ENCODE data around the gene ANTXRL. TPM values are rescaled to one million over a fixed set of nuclear protein-coding genes. Genes with fewer than 3 reads are reported as not detected.

ANTXRL gene
- total RNA-seq, 4 donors from 2014 or later = not detected

GRCh38 chr10:46326971-46327370 is 40.2 kb downstream of the ANTXRL start:
- ATAC-seq = no peak
- intact Hi-C loops (cut with DNase I; ENCODE audit: low total_unique reads) (no loop called here), in situ Hi-C loops (cut with MboI; ENCODE audit: low sequenced_read_pairs in 4 of 4) (loop anchor here in 1 of 4 donors (10.0 kb wide), 1 partner anchor 102 kb away; no protein-coding TSS in a partner anchor)
- H3K27me3 ChIP-seq = no peaks in the 10 kb centered on the region
- TF ChIP-seq CTCF (IDR thresholded peaks at IDR 0.05 in 4 of 5, conservative IDR thresholded peaks at IDR 0.05 in 1 of 5) = no peak
- no peak for TF ChIP-seq POLR2A (IDR thresholded peaks at IDR 0.05)
- H3K4me3 ChIP-seq = no peak overlapping the region
- no peaks in the 10 kb centered on the region for H3K36me3 ChIP-seq
- no peak overlapping the region for H3K27ac ChIP-seq
- H3K4me1 ChIP-seq = no peaks in the 10 kb centered on the region
- no peak for DNase-seq
- no peaks in the 10 kb centered on the region for H3K9me3 ChIP-seq

GRCh38 chr10:46327685-46328084 is 40.9 kb downstream of the ANTXRL start:
- no peaks in the 10 kb centered on the region for H3K27me3 ChIP-seq
- no peak for DNase-seq
- no peaks in the 10 kb centered on the region for H3K9me3 ChIP-seq
- H3K4me3 ChIP-seq = no peak overlapping the region
- H3K4me1 ChIP-seq = no peaks in the 10 kb centered on the region
- ATAC-seq = no peak
- in situ Hi-C loops (cut with MboI; ENCODE audit: low sequenced_read_pairs in 4 of 4) (loop anchor here in 1 of 4 donors (10.0 kb wide), 1 partner anchor 103 kb away; no protein-coding TSS in a partner anchor), intact Hi-C loops (cut with DNase I; ENCODE audit: low total_unique reads) (no loop called here)
- H3K36me3 ChIP-seq = no peaks in the 10 kb centered on the region
- no peak overlapping the region for H3K27ac ChIP-seq
- TF ChIP-seq POLR2A (IDR thresholded peaks at IDR 0.05) (no peak), CTCF (IDR thresholded peaks at IDR 0.05 in 4 of 5, conservative IDR thresholded peaks at IDR 0.05 in 1 of 5) (no peak)

GRCh38 chr10:46328853-46329689 is 42.3 kb downstream of the ANTXRL start:
- no peaks in the 10 kb centered on the region for H3K9me3 ChIP-seq
- TF ChIP-seq POLR2A (IDR thresholded peaks at IDR 0.05) (no peak), CTCF (IDR thresholded peaks at IDR 0.05 in 4 of 5, conservative IDR thresholded peaks at IDR 0.05 in 1 of 5) (no peak)
- intact Hi-C loops (cut with DNase I; ENCODE audit: low total_unique reads) = no loop called here
- no peak overlapping the region for H3K27ac ChIP-seq
- H3K36me3 ChIP-seq = no peaks in the 10 kb centered on the region
- H3K27me3 ChIP-seq = no peaks in the 10 kb centered on the region
- no peak for DNase-seq
- H3K4me1 ChIP-seq = no peaks in the 10 kb centered on the region
- no peak overlapping the region for H3K4me3 ChIP-seq
- no peak for ATAC-seq
- in situ Hi-C loops (cut with MboI; ENCODE audit: low sequenced_read_pairs in 4 of 4) = loop anchor here in 1 of 4 donors (10.0 kb wide), 1 partner anchor 104 kb away; no protein-coding TSS in a partner anchor

GRCh38 chr10:46329690-46330016 is 42.9 kb downstream of the ANTXRL start:
- intact Hi-C loops (cut with DNase I; ENCODE audit: low total_unique reads) = no loop called here
- Histone ChIP-seq H3K27ac (no peak overlapping the region), H3K4me3 (no peak overlapping the region), H3K27me3 (no peaks in the 10 kb centered on the region), H3K4me1 (no peaks in the 10 kb centered on the region), H3K9me3 (no peaks in the 10 kb centered on the region), H3K36me3 (no peaks in the 10 kb centered on the region)
- ATAC-seq (no peak), DNase-seq (no peak)
- in situ Hi-C loops (cut with MboI; ENCODE audit: low sequenced_read_pairs in 4 of 4) = loop anchor here in 1 of 4 donors (10.0 kb wide), 1 partner anchor 105 kb away; no protein-coding TSS in a partner anchor
- TF ChIP-seq CTCF (IDR thresholded peaks at IDR 0.05 in 4 of 5, conservative IDR thresholded peaks at IDR 0.05 in 1 of 5) = no peak
- no peak for TF ChIP-seq POLR2A (IDR thresholded peaks at IDR 0.05)
